Astrocyte (in vitro differentiated cells and primary cell): Measurements from ENCODE around the gene KANSL3.

ENCODE experiments used
- EZH2 ChIP-seq: IDR thresholded peaks from 2 replicates; pipeline ENCODE4 v1.6.1; 2012; ENCODE audit warnings: mild to moderate bottlenecking, low read length, inconsistent platforms; ENCODE audit not compliant: insufficient read depth
- TF ChIP-seq, protein P1 (sequence below): IDR thresholded peaks from 2 replicates; pipeline ENCODE4 v1.5.1; 2011; ENCODE audit warnings: low read depth, mild to moderate bottlenecking, inconsistent platforms, low read length, moderate library complexity; ENCODE audit not compliant: insufficient read depth

DNA sequence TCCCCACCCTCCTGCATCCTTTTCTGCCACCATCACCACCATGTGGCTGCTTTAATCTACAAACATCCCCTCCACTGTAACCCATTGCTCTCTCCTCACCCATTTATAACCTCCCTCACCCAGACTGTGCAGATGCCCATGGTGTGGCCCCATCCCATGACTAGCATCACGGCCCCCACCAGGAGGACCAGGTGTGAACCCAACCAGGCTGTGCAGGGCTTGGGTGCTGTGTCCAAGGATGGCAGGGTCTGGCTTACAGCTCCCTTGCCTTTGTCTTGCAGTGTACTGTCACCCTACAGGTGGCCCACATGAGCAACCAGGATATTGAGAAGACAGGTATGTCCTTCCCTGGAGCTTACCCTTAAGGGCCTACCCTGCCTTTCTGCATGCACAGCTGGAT is 11.2 kb upstream of the KANSL3 start:
- TF ChIP-seq, protein P1, sequence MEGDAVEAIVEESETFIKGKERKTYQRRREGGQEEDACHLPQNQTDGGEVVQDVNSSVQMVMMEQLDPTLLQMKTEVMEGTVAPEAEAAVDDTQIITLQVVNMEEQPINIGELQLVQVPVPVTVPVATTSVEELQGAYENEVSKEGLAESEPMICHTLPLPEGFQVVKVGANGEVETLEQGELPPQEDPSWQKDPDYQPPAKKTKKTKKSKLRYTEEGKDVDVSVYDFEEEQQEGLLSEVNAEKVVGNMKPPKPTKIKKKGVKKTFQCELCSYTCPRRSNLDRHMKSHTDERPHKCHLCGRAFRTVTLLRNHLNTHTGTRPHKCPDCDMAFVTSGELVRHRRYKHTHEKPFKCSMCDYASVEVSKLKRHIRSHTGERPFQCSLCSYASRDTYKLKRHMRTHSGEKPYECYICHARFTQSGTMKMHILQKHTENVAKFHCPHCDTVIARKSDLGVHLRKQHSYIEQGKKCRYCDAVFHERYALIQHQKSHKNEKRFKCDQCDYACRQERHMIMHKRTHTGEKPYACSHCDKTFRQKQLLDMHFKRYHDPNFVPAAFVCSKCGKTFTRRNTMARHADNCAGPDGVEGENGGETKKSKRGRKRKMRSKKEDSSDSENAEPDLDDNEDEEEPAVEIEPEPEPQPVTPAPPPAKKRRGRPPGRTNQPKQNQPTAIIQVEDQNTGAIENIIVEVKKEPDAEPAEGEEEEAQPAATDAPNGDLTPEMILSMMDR = no peak
- TF ChIP-seq EZH2 = no peak
